GM19324 (cell line): ENCODE results near the gene KLHL12.
A peak's percentile ranks its signal among the peaks of the same experiment; 100 is the strongest.

ENCODE experiments used
- ATAC-seq: cut with Tn5 transposase; IDR thresholded peaks from one replicate; pipeline ENCODE4 v1.9.1; 2021; ENCODE audit warnings: mild to moderate bottlenecking, moderate library complexity; ENCODE audit not compliant: unreplicated experiment, low FRiP score

The KLHL12 gene

GRCh38 chr1:202888531-202889360, 38.3 kb downstream of the KLHL12 start, which contains the start of gene RABIF:
RABIF (minus strand) TSS chr1:202889149; CDS start chr1:202889098, 51 bp downstream.
- peak; percentile 94 for ATAC-seq

- no peak for ATAC-seq
Measured at GRCh38 chr1:202888221-202888530, 38.9 kb downstream of the KLHL12 start.

- ATAC-seq = no peak
Measured at GRCh38 chr1:202880961-202881460, 46.0 kb downstream of the KLHL12 start.

- ATAC-seq = no peak
Measured at GRCh38 chr1:202880062-202880461, 47.0 kb downstream of the KLHL12 start.

GRCh38 chr1:202879128-202879527, 47.9 kb downstream of the KLHL12 start:
- ATAC-seq = no peak

- no peak for ATAC-seq
Measured at GRCh38 chr1:202873026-202873425, 54.0 kb downstream of the KLHL12 start.

GRCh38 chr1:202871367-202871766, 55.7 kb downstream of the KLHL12 start:
- no peak for ATAC-seq

- no peak for ATAC-seq
Measured at GRCh38 chr1:202862679-202863560, 64.1 kb downstream of the KLHL12 start.

GRCh38 chr1:202861420-202862132, 65.5 kb downstream of the KLHL12 start:
- ATAC-seq = peak; percentile 55

- ATAC-seq = no peak
Measured at GRCh38 chr1:202860744-202861419, 66.2 kb downstream of the KLHL12 start.

- no peak for ATAC-seq
Measured at GRCh38 chr1:202858789-202859414, 68.1 kb downstream of the KLHL12 start.

GRCh38 chr1:202858331-202858730, 68.7 kb downstream of the KLHL12 start:
- no peak for ATAC-seq

GRCh38 chr1:202857136-202857610, 69.9 kb downstream of the KLHL12 start:
- no peak for ATAC-seq

- ATAC-seq = no peak
Measured at GRCh38 chr1:202856014-202856413, 71.0 kb downstream of the KLHL12 start.

GRCh38 chr1:202854787-202855186, 72.2 kb downstream of the KLHL12 start:
- ATAC-seq = no peak

GRCh38 chr1:202852163-202852904, 74.7 kb downstream of the KLHL12 start:
- ATAC-seq = no peak

- no peak for ATAC-seq
Measured at GRCh38 chr1:202850593-202851362, 76.3 kb downstream of the KLHL12 start.

- ATAC-seq = no peak
Measured at GRCh38 chr1:202848191-202848542, 78.9 kb downstream of the KLHL12 start.
